CD4-positive, alpha-beta T cell (primary cell): ENCODE measurements around the gene RBM33. TPM values are rescaled to one million over a fixed set of nuclear protein-coding genes. Genes with fewer than 3 reads are reported as not detected.

ENCODE experiments used
- ATAC-seq: fragments of 200-7000 bp; cut with Tn5 transposase; one replicate; pipeline ENCODE4 v1.10.0; 2022; ENCODE audit warnings: mild to moderate bottlenecking; ENCODE audit not compliant: poor library complexity
- CTCF ChIA-PET: fragments of 350-600 bp; sonication (Branson Sonifier 250); formaldehyde crosslinking; loops from one replicate; lab custom pipeline; 2021; ENCODE audit warnings: antibody characterized with exemption, inconsistent platforms; lab: Charles Lee
- POLR2A ChIA-PET: fragments of 350-600 bp; sonication (Branson Sonifier 250); formaldehyde crosslinking; loops from one replicate; lab custom pipeline; 2021; ENCODE audit warnings: antibody characterized with exemption, inconsistent platforms; lab: Charles Lee
- DNase-seq, 14 experiments: peaks; one replicate each; pipeline ENCODE4 v3.0.0-alpha.2; 2013 to 2020; ENCODE audit warnings: mixed read lengths in 2 of 14
- H3K27ac ChIP-seq, 2 donors: one replicate each; pipeline versions ENCODE4 v1.5.1 to v1.7.0; 2013; ENCODE audit warnings: low read length in 2 of 2, low read depth in 1 of 2, mild to moderate bottlenecking in 1 of 2
- H3K27me3 ChIP-seq, 2 experiments: 1 replicate in 1 of 2; 2 replicates in 1 of 2; pipeline versions ENCODE4 v1.6.1 to v1.7.0; 2013; ENCODE audit warnings: low read length in 2 of 2, control low read depth in 1 of 2, mild to moderate bottlenecking in 1 of 2, moderate library complexity in 1 of 2; ENCODE audit not compliant: insufficient read depth in 2 of 2, control insufficient read depth in 1 of 2
- H3K36me3 ChIP-seq: one replicate; pipeline ENCODE4 v1.6.1; 2013; ENCODE audit warnings: low read length, control low read depth; ENCODE audit not compliant: insufficient read depth
- H3K4me1 ChIP-seq: one replicate; pipeline ENCODE4 v1.6.1; 2013; ENCODE audit warnings: low read length, control low read depth; ENCODE audit not compliant: insufficient read depth
- H3K4me3 ChIP-seq: one replicate; pipeline ENCODE4 v1.5.1; 2013; ENCODE audit warnings: mild to moderate bottlenecking, low read length, moderate library complexity
- H3K9me3 ChIP-seq, 2 experiments: 1 replicate in 1 of 2; 2 replicates in 1 of 2; pipeline versions ENCODE4 v1.6.1 to v1.7.0; 2013; ENCODE audit warnings: low read length in 2 of 2, mild to moderate bottlenecking in 2 of 2, control low read depth in 1 of 2, moderate library complexity in 1 of 2; ENCODE audit not compliant: control insufficient read depth in 1 of 2, insufficient read depth in 1 of 2
- H3K27ac Mint-ChIP-seq: one replicate; pipeline ENCODE4 v1.8.0; 2020; ENCODE audit warnings: mixed read lengths
- H3K27me3 Mint-ChIP-seq: one replicate; pipeline ENCODE4 v1.8.0; 2021; ENCODE audit warnings: mixed read lengths
- H3K36me3 Mint-ChIP-seq: one replicate; pipeline ENCODE4 v1.8.0; 2021; ENCODE audit warnings: low read depth, mixed read lengths
- H3K4me1 Mint-ChIP-seq: one replicate; pipeline ENCODE4 v1.8.0; 2021; ENCODE audit warnings: low read depth, mixed read lengths
- H3K4me3 Mint-ChIP-seq: one replicate; pipeline ENCODE4 v1.8.0; 2020; ENCODE audit warnings: mild to moderate bottlenecking, mixed read lengths
- H3K9me3 Mint-ChIP-seq: one replicate; pipeline ENCODE4 v1.8.0; 2020; ENCODE audit warnings: mixed read lengths
- intact Hi-C, 2 experiments: fragments of 100-400 bp; cut with DNase I in 1 of 2; cut with micrococcal nuclease in 1 of 2; formaldehyde crosslinking; loops; one replicate each; pipeline versions ENCODE4 v1.15.1 to v1.9.0; 2023 to 2025; cut with DNase I, micrococcal nuclease
- total RNA-seq, 174 experiments: library from RNA in 2 of 174; stranded (reverse) in 2 of 174; gene quantifications; one replicate each; pipeline ENCODE4 v1.2.3 and lab custom pipeline; 2021 to 2026
- TF ChIP-seq, protein P1 (sequence below): fragments of 200-600 bp; IDR thresholded peaks from one replicate; pipeline ENCODE4 v1.8.0; 2022; ENCODE audit warnings: antibody characterized with exemption, mild to moderate bottlenecking

Gene RBM33
- total RNA-seq, 2 experiments from 2014 or later, result 178 to 184 TPM

DNA sequence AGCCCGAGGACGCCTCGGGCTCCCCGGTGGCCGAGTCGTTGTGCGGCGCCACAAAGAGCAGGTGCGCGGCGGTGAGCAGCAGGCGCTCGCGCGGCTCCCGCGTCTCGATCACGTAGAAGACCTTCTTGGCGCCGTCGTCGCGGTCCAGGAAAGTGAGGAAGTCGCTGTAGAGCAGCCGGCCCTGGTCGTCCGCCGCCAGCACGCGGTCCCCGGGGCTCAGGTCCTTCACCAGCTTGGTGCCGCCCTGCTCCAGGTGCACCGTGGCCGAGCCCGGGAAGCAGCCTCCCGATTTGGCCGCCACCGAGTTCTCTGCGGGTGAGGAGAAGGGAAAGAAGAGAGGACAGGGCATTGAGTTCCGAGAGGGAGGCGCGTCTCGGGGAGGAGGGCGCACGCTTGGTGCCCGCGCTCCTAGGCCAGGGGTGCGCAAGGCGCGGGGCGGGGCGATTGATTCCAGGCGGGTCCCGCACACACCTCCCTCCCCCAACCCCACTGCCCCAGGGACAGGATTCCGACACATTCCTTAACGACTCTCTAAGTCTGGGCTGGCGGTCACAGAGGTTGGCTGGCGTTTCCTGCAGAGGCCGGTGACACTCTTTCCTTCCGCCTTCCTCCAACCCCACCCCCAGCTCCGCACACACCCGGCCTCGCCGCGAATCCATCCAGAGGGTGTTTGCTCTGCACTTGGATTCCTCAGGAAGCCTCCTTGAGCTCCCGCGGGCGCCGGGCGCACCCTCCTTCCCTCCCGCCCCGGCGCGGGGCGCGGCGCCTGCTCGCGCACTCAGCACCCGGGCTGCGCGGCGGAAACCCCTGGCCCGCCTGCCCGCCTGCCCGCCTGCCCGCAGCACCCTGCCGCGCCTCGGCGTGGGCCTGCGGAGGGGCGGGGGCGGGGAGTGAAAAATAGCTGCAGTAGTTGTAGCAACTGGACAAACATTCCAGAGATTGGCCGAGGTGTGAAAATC lies 159.2 kb downstream of the RBM33 start:
- Mint-ChIP-seq H3K27me3 (peaks cover 69% of the 10 kb centered on the region), H3K36me3 (no peaks in the 10 kb centered on the region), H3K27ac (no peak overlapping the region), H3K4me1 (peaks cover 4% of the 10 kb centered on the region), H3K9me3 (no peaks in the 10 kb centered on the region), H3K4me3 (peak overlapping the region; percentile 65)
- ATAC-seq (no peak), DNase-seq (no peak)
- ChIA-PET CTCF (no interaction called here), POLR2A (no interaction called here)
- intact Hi-C loops, result no loop called here
- Histone ChIP-seq H3K4me3 (peak overlapping the region; percentile 24), H3K27me3 (peaks cover 44 to 79% of the 10 kb centered on the region in 2 experiments), H3K36me3 (no peaks in the 10 kb centered on the region), H3K9me3 (peaks cover 0 to 14% of the 10 kb centered on the region in 2 experiments), H3K27ac (no peak overlapping the region), H3K4me1 (peaks cover 37% of the 10 kb centered on the region)
- TF ChIP-seq, protein P1, sequence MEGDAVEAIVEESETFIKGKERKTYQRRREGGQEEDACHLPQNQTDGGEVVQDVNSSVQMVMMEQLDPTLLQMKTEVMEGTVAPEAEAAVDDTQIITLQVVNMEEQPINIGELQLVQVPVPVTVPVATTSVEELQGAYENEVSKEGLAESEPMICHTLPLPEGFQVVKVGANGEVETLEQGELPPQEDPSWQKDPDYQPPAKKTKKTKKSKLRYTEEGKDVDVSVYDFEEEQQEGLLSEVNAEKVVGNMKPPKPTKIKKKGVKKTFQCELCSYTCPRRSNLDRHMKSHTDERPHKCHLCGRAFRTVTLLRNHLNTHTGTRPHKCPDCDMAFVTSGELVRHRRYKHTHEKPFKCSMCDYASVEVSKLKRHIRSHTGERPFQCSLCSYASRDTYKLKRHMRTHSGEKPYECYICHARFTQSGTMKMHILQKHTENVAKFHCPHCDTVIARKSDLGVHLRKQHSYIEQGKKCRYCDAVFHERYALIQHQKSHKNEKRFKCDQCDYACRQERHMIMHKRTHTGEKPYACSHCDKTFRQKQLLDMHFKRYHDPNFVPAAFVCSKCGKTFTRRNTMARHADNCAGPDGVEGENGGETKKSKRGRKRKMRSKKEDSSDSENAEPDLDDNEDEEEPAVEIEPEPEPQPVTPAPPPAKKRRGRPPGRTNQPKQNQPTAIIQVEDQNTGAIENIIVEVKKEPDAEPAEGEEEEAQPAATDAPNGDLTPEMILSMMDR, result no peak

DNA sequence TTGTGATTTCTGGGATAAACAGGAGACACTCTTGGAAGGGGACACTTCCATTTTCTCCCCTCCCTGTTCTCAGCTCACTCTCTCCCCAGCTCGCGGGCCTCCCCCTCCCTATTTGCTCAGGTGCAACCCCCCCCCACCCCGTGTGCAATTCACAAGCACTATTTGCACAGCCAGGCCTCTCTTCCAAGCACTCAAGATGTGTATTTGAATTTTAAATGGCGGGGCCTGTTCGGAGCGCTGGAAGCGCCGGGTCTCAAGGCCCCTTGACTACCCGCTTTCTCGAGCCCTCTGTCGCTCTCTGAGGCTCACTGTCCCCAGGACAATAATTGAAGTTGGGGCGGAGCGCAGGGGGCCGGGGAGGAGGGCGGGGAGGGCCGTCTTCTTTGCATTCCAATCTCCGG lies 160.0 kb downstream of the RBM33 start:
- DNase-seq (no peak), ATAC-seq (no peak)
- H3K27ac Mint-ChIP-seq, result no peak overlapping the region
- Histone ChIP-seq H3K4me3 (no peak overlapping the region), H3K36me3 (no peaks in the 10 kb centered on the region), H3K9me3 (peaks cover 0 to 14% of the 10 kb centered on the region in 2 experiments), H3K4me1 (peaks cover 40% of the 10 kb centered on the region), H3K27ac (no peak overlapping the region), H3K27me3 (peaks cover 47 to 78% of the 10 kb centered on the region in 2 experiments)
- no peaks in the 10 kb centered on the region for H3K36me3 Mint-ChIP-seq
- H3K9me3 Mint-ChIP-seq, result no peaks in the 10 kb centered on the region
- TF ChIP-seq, protein P1, result no peak
- CTCF ChIA-PET, result no interaction called here
- POLR2A ChIA-PET, result no interaction called here
- H3K4me1 Mint-ChIP-seq, result peaks cover 4% of the 10 kb centered on the region
- H3K4me3 Mint-ChIP-seq, result peak overlapping the region; percentile 25
- H3K27me3 Mint-ChIP-seq, result peaks cover 68% of the 10 kb centered on the region
- intact Hi-C loops, result no loop called here

DNA sequence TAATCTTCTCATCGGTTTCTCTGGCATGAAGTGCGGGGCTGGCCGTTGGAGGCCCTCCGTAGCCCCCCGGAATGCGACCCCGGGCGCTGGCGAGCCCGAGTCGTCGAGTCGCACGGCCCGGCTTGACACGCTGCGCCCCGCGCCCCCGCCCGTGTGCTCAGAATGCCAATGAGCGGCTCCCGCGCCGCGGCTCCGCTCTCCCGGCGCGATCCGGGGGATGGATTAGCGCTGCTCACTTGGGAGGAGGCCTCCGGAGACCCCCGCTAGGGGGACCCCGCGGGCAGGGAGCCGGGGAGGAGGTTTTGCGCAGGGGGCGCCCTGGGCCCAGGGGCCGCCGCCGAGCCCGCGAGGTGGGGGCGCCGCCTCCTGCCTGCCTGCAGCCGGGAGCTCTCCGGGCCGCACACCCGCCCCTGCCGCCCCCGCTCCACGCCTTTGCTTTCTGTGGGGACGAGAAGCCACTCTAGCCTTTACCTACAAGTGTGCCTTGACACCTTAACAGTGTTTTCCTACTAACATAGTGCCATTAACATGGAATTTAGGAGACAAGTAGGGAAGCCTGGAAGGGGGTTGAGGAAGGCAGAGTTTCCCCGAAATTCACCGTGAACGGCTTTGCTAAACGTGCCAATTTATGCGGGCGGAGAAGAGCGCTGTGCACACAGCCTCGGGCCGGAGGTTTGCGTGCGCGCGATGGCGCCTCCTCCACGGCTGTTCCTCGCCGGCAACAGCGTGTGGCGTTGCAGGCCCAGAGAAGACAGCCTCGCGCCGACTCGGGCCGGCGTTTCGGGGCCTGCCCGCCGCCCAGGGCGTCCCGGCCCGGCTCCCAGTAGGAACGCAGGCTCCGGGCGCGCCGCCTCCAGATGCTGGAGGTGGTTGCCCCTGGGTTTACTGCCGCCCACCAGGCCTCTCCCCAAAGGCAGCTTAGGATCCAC lies 160.7 kb downstream of the RBM33 start:
- Histone ChIP-seq H3K9me3 (peaks cover 0 to 16% of the 10 kb centered on the region in 2 experiments), H3K27me3 (peaks cover 45 to 75% of the 10 kb centered on the region in 2 experiments), H3K36me3 (no peaks in the 10 kb centered on the region), H3K27ac (no peak overlapping the region), H3K4me1 (peaks cover 40% of the 10 kb centered on the region), H3K4me3 (peak overlapping the region; percentile 16)
- Mint-ChIP-seq H3K4me1 (peaks cover 4% of the 10 kb centered on the region), H3K4me3 (peak overlapping the region; percentile 49), H3K27ac (no peak overlapping the region), H3K9me3 (no peaks in the 10 kb centered on the region), H3K27me3 (peaks cover 61% of the 10 kb centered on the region), H3K36me3 (no peaks in the 10 kb centered on the region)
- CTCF ChIA-PET, result no interaction called here
- intact Hi-C loops, result no loop called here
- POLR2A ChIA-PET, result no interaction called here
- DNase-seq (peak in 10 of 14 experiments; percentile 13 to 72 (median 30)), ATAC-seq (peak; percentile 56)
- TF ChIP-seq, protein P1, result peak; percentile 40
